Ishikawa (cell line): ENCODE measurements around the gene GMDS.

Experiments
- CEBPB ChIP-seq: IDR thresholded peaks from 2 replicates; pipeline ENCODE4 v1.6.1; 2012
- EP300 ChIP-seq: IDR thresholded peaks from 2 replicates; pipeline ENCODE4 v1.6.1; 2012; ENCODE audit warnings: borderline replicate concordance
- TAF1 ChIP-seq: IDR thresholded peaks from 2 replicates; pipeline ENCODE4 v1.6.1; 2012; ENCODE audit warnings: low read depth, mild to moderate bottlenecking
- TEAD4 ChIP-seq: IDR thresholded peaks from 2 replicates; pipeline ENCODE4 v1.6.1; 2012
- YY1 ChIP-seq: IDR thresholded peaks from 2 replicates; pipeline ENCODE4 v1.6.1; 2012; ENCODE audit warnings: low read depth
- ZBTB7A ChIP-seq: IDR thresholded peaks from 2 replicates; pipeline ENCODE4 v1.6.1; 2012; ENCODE audit warnings: low read depth
- TF ChIP-seq, protein P1 (sequence below): IDR thresholded peaks from 2 replicates; pipeline ENCODE4 v1.6.1; 2012; ENCODE audit warnings: low read depth, mild to moderate bottlenecking
- TF ChIP-seq, protein P2 (sequence below): IDR thresholded peaks from 2 replicates; pipeline ENCODE4 v1.6.1; 2012

DNA sequence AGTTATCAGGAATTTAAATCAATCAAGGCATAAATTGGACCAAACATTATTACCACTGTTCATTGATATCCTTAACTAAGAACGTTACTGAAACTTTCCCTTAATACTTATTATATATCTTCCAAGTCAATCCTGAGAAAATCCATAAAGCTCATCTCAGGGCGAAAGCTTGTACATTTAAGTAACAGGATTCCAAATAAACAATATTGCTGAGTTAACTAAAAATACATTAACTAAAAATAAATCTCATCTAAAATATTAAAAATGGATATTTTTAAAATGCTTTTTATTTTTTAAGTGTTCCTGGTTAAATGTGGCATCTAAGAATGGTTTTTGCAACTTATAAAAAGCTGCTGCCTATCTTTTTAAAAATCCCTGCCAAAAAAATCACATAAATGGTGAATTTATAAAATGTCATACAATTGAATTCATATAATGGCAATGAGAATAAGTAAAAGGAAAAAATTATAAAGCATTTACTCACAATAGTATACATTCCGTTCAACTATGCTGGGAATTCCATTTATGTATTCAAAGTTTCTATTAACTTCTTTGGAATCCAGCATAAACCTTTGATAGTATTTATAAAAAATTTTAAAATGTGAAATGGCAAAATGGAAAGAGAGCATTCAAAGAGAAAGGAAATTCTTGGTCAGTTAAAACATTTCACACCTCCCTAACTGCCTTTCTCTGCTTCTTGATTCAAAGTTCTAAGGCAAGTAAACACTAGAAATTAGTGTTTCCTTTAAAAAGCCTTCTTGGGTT is 20.8 kb upstream of the GMDS start:
- TF ChIP-seq ZBTB7A (no peak), TEAD4 (no peak), TAF1 (no peak), EP300 (no peak), CEBPB (no peak), YY1 (no peak)
- TF ChIP-seq, protein P1, sequence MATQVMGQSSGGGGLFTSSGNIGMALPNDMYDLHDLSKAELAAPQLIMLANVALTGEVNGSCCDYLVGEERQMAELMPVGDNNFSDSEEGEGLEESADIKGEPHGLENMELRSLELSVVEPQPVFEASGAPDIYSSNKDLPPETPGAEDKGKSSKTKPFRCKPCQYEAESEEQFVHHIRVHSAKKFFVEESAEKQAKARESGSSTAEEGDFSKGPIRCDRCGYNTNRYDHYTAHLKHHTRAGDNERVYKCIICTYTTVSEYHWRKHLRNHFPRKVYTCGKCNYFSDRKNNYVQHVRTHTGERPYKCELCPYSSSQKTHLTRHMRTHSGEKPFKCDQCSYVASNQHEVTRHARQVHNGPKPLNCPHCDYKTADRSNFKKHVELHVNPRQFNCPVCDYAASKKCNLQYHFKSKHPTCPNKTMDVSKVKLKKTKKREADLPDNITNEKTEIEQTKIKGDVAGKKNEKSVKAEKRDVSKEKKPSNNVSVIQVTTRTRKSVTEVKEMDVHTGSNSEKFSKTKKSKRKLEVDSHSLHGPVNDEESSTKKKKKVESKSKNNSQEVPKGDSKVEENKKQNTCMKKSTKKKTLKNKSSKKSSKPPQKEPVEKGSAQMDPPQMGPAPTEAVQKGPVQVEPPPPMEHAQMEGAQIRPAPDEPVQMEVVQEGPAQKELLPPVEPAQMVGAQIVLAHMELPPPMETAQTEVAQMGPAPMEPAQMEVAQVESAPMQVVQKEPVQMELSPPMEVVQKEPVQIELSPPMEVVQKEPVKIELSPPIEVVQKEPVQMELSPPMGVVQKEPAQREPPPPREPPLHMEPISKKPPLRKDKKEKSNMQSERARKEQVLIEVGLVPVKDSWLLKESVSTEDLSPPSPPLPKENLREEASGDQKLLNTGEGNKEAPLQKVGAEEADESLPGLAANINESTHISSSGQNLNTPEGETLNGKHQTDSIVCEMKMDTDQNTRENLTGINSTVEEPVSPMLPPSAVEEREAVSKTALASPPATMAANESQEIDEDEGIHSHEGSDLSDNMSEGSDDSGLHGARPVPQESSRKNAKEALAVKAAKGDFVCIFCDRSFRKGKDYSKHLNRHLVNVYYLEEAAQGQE, result no peak
- TF ChIP-seq, protein P2, sequence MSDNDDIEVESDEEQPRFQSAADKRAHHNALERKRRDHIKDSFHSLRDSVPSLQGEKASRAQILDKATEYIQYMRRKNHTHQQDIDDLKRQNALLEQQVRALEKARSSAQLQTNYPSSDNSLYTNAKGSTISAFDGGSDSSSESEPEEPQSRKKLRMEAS, result no peak
